HG03060 (cell line): ENCODE measurements around the gene STRC.
A peak's percentile ranks its signal among the peaks of the same experiment; 100 is the strongest.
"Not testable (repeated sequence)": the region's sequence is repeated elsewhere in the genome, so short reads cannot be mapped to it uniquely, and the experiment has no call there.

ENCODE experiments used
- ATAC-seq: cut with Tn5 transposase; IDR thresholded peaks from one replicate; pipeline ENCODE4 v1.9.1; 2021; ENCODE audit warnings: low read depth, moderate number of reproducible peaks; ENCODE audit not compliant: unreplicated experiment

Gene STRC

DNA sequence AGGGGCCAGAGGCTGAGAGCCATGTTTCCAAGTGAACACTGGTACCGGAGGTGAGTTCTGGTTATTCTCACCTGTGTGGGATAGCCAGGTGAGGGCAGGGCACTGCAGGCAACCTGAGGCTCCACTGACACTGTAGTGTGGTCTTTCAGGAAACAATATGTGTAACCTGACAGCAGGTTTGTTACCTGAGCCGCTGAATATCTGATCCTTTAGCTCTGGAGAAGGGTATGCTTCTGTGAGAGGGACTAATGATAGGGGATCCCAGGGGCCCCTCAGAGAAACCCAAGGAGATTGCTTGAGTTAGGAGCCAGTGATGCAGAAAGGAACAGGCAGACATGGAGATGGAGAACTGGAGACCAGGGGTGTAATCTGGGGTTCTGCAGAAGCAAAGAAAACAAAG lies at the start of gene STRC:
TSS of gene STRC (minus strand) at position 101 of the 400 bp plus-strand sequence. CDS start at position 23, 78 bp downstream.
- ATAC-seq, result not testable (repeated sequence)

DNA sequence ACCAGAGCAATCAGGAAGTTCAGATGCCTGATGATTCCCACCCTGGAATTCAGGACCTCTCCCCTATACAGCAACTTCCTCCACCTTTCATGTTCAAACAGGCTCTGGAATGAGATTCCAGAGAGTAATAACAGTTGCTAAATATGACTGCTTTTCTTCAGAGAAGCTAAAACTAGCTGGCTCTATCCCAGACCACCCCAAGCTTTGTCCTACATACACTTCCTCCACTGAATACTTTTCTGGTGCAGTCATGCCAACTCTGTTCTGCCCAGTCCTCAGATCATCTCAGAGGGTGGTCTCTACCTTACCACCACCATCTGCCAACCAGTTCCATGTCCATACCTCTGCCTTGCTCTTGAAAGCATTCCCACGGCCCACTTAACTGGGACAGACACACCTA lies 47.6 kb upstream of the STRC start:
- not testable (repeated sequence) for ATAC-seq

- not testable (repeated sequence) for ATAC-seq
These were observed 44.7 kb upstream of the STRC start for GRCh38 chr15:43663333-43663732.

- ATAC-seq, result not testable (repeated sequence)
These were observed 43.7 kb upstream of the STRC start for GRCh38 chr15:43662293-43662692.

GRCh38 chr15:43659727-43660126 lies 41.1 kb upstream of the STRC start:
- not testable (repeated sequence) for ATAC-seq

DNA sequence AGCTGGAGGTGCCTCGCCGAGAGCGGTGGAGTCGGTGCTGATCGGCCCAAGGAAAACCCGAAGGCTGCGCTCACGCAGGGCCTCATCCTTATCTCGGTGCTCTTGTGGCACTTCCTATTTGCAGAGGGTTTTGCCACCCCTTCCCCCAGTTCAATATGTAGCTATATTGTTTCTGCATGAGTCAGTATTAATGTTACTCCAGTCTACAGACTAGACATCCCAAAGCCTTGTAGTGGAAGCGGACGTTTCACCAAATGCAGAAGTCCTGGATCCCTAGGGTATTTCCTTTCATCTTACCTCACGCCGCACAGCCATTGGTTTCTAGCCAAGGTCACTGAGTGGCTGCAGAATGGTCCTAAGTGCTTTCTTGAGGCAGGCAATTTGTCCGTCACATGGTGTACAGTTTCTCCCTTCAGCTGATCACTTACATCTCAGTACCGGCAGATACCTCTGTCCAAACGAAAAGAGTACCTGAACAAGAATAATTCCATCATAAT lies 30.9 kb upstream of the STRC start:
- not testable (repeated sequence) for ATAC-seq

- no peak for ATAC-seq
These were observed 30.2 kb upstream of the STRC start, which contains the start of gene CATSPER2 for GRCh38 chr15:43648649-43649429. TSS of gene CATSPER2 (minus strand) at chr15:43648844. CDS start at chr15:43648061, 783 bp downstream.

DNA sequence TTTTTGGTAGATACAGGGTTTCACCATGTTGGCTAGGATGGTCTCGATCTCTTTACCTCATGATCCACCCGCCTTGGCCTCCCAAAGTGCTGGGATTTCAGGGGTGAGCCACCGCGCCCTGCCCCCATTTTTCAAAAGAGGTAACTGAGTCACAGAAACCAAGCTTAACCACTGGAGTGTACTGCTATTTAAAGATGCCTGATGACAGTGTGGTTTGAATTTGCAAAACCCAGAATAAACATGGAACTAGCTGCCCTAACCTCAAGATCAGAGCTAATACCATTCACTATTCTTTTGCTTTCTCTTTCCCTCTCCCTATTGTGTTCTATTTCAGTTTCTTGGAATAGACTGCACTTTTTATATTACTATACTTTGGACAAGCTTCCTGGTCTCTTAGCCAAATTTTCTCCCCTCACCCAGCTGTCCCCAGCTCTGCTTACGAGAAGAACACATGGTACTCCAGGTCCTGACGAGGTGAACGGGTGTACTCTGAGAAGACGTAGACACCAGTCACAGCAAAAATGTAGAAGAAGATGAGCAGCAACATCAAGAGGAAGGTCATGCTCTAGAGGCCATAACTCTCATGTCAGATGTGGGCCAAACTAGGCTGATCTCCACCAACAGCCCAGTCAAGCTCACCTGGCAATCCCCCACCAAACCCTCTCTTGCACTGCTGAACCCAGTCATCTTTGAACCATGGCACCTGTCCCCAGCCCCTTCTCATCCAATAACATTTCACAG lies 20.0 kb upstream of the STRC start:
- not testable (repeated sequence) for ATAC-seq

- ATAC-seq, result not testable (repeated sequence)
These were observed 8.3 kb upstream of the STRC start for GRCh38 chr15:43626937-43627336.

- ATAC-seq, result no peak
These were observed 6.5 kb upstream of the STRC start for GRCh38 chr15:43625106-43625505.

DNA sequence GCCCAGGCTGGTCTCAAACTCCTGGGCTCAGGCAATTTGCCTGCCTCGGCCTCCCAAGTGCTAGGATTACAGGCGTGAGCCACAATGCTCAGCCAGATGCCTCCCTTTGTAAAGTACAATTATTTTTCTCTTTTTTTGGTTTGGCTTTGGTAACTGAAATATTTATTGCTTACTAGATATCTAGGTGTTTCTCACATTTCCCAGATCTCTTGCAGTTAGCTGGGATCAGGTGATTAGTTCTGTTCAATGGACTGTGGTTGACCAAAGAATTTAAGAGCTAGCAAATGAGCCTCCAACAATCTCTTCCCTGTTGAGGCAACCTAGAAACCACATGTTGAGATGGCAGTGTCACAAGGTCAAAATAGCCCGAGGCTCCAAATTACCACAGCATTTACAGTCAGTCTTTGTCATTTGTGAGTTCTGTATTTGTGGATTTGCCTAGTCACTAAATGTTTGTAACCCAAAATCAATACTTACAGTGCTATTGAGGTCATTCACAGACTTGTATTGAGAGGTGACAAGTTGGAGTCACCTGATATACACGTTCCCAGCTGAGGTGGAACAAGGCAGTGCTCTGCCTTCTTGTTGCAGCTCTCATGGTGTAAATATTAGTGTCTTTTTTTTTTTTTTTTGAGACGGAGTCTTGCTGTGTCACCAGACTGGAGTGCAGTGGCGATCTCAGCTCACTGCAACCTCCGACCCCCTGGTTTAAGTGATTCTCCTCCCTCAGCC lies 3.6 kb upstream of the STRC start:
- ATAC-seq, result not testable (repeated sequence)

- not testable (repeated sequence) for ATAC-seq
These were observed 850 bp downstream of the STRC start for GRCh38 chr15:43617750-43618149.

DNA sequence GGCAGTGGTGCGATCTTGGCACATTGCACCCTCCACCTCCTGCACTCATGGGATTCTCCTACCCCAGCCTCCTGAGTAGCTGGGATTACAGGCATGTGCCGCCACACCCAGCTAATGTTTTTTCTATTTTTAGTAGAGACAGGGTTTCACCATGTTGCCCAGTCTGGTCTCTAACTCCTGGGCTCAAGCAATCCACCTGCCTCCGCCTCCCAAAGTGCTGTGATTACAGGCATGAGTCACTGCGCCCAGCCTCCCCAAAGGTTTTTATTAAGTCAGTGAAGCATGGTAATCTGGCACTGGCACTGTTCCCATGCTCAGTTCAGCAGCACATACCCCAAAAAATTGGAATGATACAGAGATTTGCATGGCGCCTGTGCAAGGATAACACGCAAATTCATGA lies 16.4 kb downstream of the STRC start:
- not testable (repeated sequence) for ATAC-seq

DNA sequence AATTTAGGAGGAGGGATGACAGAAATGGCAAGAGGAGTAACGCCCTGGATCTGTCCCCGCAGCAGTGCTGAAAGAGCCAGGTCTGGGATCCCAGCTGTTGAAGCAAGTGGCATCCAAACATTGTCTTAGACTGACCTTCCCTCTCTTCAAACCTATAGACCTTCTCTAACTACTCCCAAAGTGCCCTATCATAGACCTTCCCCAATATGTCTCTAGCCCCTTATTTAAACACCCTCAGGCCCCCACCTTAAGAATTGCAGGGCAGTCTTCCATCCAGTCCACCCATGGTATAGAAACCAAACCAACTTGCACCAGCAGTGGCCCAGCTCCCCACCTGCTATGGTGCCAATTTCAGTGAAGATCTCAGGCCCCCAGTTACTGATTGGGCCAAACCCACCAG lies 18.4 kb downstream of the STRC start:
- not testable (repeated sequence) for ATAC-seq

GRCh38 chr15:43599131-43599530 lies 19.5 kb downstream of the STRC start:
- ATAC-seq, result not testable (repeated sequence)

DNA sequence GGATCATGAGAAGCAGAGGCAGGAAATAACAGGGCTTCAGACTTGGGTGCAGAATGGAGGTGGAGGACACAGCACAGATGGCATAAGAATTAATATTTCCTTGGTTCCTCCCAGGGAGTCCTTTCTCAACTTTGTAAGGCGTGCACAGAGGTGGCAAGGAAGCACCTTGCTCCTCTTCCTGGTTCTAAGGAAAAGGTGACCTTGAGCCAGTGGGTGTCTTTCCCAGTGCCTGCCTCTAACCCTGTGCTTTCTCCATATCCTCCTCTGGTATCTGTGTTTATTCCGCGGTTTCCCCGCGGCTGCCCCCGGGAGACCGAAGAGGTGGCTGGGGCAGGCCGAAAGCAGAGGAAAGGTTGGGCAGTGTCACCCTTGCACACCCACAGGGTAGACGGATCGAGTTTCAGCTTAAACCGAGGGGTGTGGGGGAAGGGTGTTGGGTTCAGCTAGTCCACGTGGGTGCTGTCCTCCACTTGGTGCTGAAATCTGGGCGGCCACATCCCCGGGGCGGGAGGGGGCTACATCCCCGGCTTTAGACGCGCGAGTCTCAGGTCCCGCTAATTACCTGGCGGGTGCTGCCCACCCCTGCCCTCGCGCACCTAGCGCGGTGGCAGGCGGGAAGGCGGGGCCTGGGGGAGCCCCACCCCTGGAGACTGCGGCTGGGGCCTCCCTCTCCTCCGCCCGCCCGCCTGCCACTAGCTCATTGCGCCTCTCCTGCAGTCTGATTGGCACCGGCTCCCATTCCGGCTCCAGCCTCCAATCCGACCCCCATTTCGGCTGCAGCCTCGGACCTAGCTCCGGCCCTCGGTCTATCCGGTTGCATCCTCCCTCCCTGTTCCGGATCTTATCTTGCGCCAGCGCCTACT lies 25.0 kb downstream of the STRC start, which contains the start of gene CKMT1B:
TSS of gene CKMT1B (plus strand) at position 700 of the 863 bp plus-strand sequence. CDS start 192 bp downstream, outside the sequence.
- not testable (repeated sequence) for ATAC-seq

DNA sequence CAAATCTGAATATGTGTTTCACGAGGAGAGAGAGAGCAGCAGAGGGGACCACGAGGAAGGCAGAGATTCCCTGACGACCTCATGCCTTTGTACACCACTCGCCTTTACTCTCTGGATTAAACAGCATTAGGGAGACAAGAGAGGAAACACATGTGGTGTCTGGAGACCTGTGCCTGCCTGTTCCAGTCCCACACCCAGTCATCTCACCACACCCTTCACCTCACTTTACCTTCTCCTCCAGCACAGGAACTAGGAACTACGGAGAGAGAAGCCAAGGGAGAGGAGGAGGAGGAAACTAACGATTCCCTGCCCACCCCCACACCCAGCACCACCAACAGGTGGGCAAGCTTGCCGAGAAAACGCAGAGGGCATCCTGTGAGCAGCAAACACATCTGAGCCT lies 25.8 kb downstream of the STRC start:
- not testable (repeated sequence) for ATAC-seq

- peak; percentile 87 for ATAC-seq
These were observed 28.7 kb downstream of the STRC start, which contains the start of gene PPIP5K1 for GRCh38 chr15:43589778-43590466. TSS of gene PPIP5K1 (minus strand) at chr15:43590208. CDS start at chr15:43584504, 5,704 bp downstream.

DNA sequence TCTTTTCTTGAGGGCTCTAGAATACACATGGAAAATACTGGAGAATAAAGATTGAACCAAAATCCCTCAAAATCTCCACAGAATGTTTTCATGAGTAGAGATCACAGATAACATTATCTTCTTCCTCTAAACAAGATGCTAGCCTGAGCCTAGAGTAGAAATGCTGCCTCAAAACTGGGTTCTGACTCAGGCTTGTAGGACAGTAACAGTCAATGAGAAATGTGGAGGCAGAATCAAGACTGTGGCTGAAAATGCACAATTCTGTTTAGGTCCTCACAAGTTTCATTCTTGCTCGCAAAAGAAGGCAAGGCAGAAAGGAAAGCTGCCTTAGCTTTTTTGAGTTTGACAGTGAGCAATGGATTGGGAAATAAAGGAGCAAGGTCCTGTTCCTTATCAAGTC lies 44.0 kb downstream of the STRC start:
- not testable (repeated sequence) for ATAC-seq
